LNCaP clone FGC (cell line): ENCODE data around the gene FXYD1.

Experiments used
- DNase-seq: peaks from one replicate; pipeline ENCODE4 v3.0.0-alpha.2; 2011; ENCODE audit warnings: low read depth
- H3K4me3 ChIP-seq: 2 replicates; pipeline ENCODE4 v1.5.1; 2011; ENCODE audit warnings: mild to moderate bottlenecking, low read depth, low read length, control low read depth
- TF ChIP-seq, protein P1 (sequence below): IDR thresholded peaks from 2 replicates; pipeline ENCODE4 v1.5.1; 2012; ENCODE audit warnings: mild to moderate bottlenecking; ENCODE audit not compliant: control insufficient read depth, insufficient read depth; ENCODE audit errors: extremely low read depth

The FXYD1 gene

DNA sequence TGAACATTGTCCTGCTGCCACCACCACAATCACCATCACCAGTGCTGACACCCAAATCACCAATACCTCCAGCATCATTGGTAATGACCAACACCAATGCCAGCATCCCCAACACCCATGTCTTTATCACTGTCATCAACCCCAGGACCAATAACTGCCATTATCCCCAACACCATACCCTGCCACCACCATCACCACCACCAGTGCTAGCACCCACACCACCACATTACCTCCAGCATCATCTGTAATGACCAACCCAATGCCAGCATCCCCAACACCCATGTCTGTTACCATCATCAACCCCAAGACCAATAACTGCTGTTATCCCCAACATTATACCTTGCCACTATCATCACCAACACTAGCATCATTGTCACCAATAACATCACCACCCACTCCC lies 6.4 kb upstream of the FXYD1 start:
- TF ChIP-seq, protein P1, sequence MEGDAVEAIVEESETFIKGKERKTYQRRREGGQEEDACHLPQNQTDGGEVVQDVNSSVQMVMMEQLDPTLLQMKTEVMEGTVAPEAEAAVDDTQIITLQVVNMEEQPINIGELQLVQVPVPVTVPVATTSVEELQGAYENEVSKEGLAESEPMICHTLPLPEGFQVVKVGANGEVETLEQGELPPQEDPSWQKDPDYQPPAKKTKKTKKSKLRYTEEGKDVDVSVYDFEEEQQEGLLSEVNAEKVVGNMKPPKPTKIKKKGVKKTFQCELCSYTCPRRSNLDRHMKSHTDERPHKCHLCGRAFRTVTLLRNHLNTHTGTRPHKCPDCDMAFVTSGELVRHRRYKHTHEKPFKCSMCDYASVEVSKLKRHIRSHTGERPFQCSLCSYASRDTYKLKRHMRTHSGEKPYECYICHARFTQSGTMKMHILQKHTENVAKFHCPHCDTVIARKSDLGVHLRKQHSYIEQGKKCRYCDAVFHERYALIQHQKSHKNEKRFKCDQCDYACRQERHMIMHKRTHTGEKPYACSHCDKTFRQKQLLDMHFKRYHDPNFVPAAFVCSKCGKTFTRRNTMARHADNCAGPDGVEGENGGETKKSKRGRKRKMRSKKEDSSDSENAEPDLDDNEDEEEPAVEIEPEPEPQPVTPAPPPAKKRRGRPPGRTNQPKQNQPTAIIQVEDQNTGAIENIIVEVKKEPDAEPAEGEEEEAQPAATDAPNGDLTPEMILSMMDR: no peak
- no peak overlapping the region for H3K4me3 ChIP-seq

DNA sequence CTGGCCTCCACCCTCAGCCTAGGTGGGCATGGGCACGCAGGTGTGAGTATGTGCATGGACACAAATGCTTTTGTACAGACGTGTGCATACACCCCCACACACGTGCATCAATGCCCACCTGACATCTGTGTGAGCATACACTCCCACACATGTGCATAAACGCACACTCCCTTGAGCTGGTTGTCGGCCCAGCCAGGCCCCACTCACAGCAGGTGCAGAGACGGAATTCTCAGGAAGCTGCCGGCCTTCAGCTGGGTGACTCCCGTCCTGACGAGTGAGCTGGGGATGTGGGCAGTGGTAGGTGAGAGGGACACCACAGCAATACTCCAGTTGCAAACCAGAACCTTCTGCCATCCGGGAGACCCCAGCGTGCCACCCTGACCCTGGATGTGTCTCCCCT lies 4.8 kb upstream of the FXYD1 start:
- TF ChIP-seq, protein P1: no peak
- DNase-seq: no peak
- no peak overlapping the region for H3K4me3 ChIP-seq

More for the DNA sequence above, 6.4 kb upstream of the FXYD1 start:
- no peak for DNase-seq

DNA sequence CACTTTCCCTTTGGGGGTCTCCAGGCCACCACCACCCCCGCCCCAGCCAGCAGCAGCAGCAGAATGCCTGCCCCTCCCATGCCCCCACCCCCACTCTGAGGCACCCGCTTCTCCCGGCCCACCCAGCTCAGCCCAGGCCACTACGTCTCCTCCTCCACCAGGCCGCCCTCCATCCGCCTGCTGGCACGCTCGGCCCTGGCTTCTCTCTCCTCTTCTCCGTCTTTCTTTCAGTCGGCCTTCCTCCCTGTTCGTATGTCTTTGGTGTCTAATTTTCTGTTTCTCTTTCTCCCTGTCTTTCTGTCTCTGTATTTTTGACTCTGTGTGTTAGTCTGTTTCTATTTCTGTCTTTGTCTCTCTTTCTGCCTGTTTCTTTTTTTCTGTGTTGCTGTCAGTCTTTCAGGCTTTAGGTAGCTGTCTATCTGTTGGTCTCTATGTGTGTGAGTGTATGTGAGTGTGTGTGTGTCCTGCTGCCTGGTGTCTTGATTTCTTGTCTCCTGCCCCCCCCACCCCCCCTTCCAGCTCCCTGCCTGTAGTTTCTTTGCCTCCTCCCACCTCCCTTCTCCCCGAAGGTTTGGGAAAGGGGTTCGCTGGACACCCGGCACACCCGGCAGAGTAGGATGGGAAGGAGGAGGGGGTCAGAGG lies 3.9 kb upstream of the FXYD1 start, which contains the start of gene LGI4:
Gene LGI4, minus strand, starts transcription at position 459 of the 642 bp plus-strand sequence. Its CDS starts 379 bp downstream, at position 80.
- DNase-seq: no peak
- TF ChIP-seq, protein P1: no peak
- no peak within 1 kb of the TSS for H3K4me3 ChIP-seq

DNA sequence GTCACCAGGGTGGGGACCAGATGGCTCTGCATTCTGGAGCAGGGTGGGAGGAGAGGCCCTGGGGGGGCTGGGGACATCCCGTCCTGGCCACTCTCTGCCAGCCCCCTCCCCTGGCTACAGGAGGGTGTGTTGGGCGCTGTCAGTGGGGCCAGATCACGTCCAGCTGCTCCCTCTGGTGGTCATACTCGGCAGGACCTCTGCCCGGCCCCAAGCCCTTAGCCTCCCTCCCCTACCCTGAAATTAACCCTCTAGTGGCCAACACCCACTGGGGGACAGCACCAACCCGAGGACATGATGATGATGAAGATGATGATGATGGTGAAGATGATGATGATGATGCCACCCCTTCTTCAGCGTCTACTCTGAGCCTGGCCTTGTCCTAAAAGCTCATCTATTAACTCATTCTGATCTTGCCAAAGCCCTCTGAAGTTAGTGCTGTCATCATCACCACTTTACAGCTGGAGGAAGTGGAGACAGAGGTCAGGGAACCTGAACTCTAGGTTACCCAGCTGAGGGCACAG lies 3.2 kb upstream of the FXYD1 start:
- H3K4me3 ChIP-seq: no peak overlapping the region
- TF ChIP-seq, protein P1: peak; percentile 93
- peak; percentile 42 for DNase-seq

DNA sequence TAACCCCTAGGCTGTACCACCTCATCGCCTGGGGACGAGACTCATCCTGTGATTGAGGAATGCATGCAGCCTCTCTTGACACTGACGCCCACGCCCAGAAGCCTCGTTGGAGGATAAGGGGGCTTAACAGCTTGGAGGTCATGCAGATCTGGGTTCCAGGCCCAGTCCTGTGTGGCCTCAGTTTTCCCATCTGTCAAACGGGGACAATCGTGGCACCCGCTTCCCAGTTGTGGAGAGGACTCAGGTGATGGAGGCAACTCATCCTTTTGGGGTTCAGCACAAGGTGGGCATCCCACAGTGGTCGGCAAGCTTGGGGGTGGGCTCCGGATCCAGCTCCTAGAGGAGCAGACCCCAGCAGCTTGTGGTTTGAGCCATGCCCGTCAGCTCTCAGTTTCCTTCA lies 2.4 kb upstream of the FXYD1 start:
- DNase-seq: no peak
- H3K4me3 ChIP-seq: no peak overlapping the region
- TF ChIP-seq, protein P1: no peak

DNA sequence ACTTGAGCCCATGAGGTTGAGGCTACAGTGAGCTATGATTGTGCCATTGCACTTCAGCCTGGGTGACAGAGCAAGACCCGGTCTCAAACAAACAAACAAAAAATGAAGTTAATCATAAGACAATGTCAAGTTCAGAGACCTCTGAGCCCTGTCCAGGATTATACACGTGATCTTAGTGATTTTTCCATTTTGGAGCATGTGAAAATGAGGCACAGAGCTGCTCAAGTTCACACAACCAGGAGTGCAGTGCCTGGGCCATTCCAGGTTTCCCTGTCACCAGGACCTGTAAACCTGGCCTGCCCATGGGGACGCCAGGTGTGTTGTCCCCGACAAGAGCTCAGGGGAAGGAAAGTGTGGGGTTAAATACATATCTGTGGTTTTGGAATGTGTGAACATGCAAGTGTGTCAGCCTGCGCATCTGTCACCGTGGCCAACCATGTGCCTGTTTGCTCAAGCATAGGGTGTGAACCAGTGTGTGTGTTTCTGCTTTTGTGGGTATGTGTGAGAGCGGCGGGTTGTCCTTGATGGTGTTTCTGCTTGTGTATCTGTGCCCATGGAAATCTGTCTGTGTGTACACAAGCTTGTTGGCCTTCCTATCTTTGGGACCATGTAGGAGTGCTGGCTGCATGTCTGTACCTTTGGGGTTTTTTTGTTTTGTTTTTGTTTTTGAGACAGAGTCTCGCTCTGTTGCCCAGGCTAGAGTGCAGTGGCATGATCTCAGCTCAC lies 1.5 kb upstream of the FXYD1 start:
- TF ChIP-seq, protein P1: no peak
- DNase-seq: no peak
- H3K4me3 ChIP-seq: no peak overlapping the region
